OCI-LY3 (cell line): ENCODE results near the gene LUZP1.

Source experiments
- H2AFZ ChIP-seq: fragments of 200-600, 300-600 bp; shearing (Covaris generic); 2 replicates; pipeline ENCODE4 v1.6.0; 2014; ENCODE audit warnings: antibody characterized with exemption, low read depth, low read length
- H3K27ac ChIP-seq: fragments of 200-600, 300-600 bp; sonication (generic); 2 replicates; pipeline ENCODE4 v1.5.1; 2014; ENCODE audit warnings: mild to moderate bottlenecking, low read length, moderate library complexity, mixed read lengths
- H3K27me3 ChIP-seq: fragments of 200-600, 300-600 bp; sonication (generic); 2 replicates; pipeline ENCODE4 v1.6.1; 2014; ENCODE audit warnings: low read depth, low read length, mixed read lengths
- H3K36me3 ChIP-seq: fragments of 200-600, 300-600 bp; sonication (generic); replicated peaks from 2 replicates; pipeline ENCODE3; 2014; ENCODE audit warnings: low read depth, low read length, mixed read lengths
- H3K4me1 ChIP-seq: fragments of 300-600, 200-600 bp; sonication (generic); 2 replicates; pipeline ENCODE4 v1.6.1; 2014; ENCODE audit warnings: low read length, mixed read lengths
- H3K4me2 ChIP-seq: fragments of 200-600, 300-600 bp; sonication (generic); 2 replicates; pipeline ENCODE4 v1.6.1; 2014; ENCODE audit warnings: low read length, mixed read lengths
- H3K4me3 ChIP-seq: fragments of 300-600, 200-600 bp; sonication (generic); 2 replicates; pipeline ENCODE4 v1.5.1; 2014; ENCODE audit warnings: antibody characterized with exemption, mild to moderate bottlenecking, low read length, moderate library complexity
- H3K79me2 ChIP-seq: fragments of 300-600, 200-600 bp; shearing (Covaris generic); 2 replicates; pipeline ENCODE4 v1.6.1; 2014; ENCODE audit warnings: mild to moderate bottlenecking, low read length, mixed read lengths
- H3K9ac ChIP-seq: fragments of 300-600, 200-600 bp; shearing (Covaris generic); 2 replicates; pipeline ENCODE4 v1.6.0; 2014; ENCODE audit warnings: mild to moderate bottlenecking, low read length, moderate library complexity
- H3K9me3 ChIP-seq: fragments of 200-600, 300-600 bp; shearing (Covaris generic); 2 replicates; pipeline ENCODE4 v1.6.1; 2014; ENCODE audit warnings: low read length, mixed read lengths; ENCODE audit not compliant: insufficient read depth
- H4K20me1 ChIP-seq: fragments of 200-600, 300-600 bp; sonication (generic); 2 replicates; pipeline ENCODE4 v1.6.1; 2016; ENCODE audit warnings: low read length, mixed read lengths; ENCODE audit not compliant: insufficient read depth
- EZH2phosphoT487 ChIP-seq: fragments of 200-600 bp; shearing (Covaris generic); IDR thresholded peaks from 2 replicates; pipeline ENCODE4 v1.6.1; 2018; ENCODE audit warnings: antibody characterized with exemption, mixed run types, low read depth
- TF ChIP-seq, protein P1 (sequence below): fragments of 200-600, 300-600 bp; sonication (generic); IDR thresholded peaks from 2 replicates; pipeline ENCODE4 v1.5.1; 2014; ENCODE audit warnings: antibody characterized with exemption, low read length, low read depth

The LUZP1 gene

DNA sequence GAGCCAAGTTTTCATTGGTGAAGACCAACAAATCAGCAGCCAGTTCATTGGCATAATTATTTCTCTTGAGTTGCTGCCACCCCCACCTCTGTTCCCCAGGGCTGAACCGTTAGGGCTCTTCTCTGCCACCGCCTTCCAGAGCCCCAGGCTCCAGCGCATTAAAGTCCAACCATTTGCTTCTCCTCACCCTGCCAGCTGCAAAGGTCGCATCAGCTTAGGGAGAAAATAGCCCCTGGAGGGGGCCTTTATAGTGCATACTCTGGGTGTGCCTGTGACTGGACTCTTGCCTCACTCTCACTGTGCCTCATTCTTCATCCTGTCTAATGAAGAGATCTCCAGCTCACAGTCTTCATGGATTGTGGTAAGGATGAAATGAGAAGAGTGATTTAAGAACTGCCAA, 99.0 kb downstream of the LUZP1 start:
- H3K27ac ChIP-seq, result no peak overlapping the region
- H2AFZ ChIP-seq, result no peak overlapping the region
- H3K9me3 ChIP-seq, result no peaks in the 10 kb centered on the region
- H3K4me1 ChIP-seq, result no peaks in the 10 kb centered on the region
- no peaks in the 10 kb centered on the region for H4K20me1 ChIP-seq
- H3K36me3 ChIP-seq, result peaks cover 23% of the 10 kb centered on the region
- H3K79me2 ChIP-seq, result no peaks in the 10 kb centered on the region
- TF ChIP-seq, protein P1, sequence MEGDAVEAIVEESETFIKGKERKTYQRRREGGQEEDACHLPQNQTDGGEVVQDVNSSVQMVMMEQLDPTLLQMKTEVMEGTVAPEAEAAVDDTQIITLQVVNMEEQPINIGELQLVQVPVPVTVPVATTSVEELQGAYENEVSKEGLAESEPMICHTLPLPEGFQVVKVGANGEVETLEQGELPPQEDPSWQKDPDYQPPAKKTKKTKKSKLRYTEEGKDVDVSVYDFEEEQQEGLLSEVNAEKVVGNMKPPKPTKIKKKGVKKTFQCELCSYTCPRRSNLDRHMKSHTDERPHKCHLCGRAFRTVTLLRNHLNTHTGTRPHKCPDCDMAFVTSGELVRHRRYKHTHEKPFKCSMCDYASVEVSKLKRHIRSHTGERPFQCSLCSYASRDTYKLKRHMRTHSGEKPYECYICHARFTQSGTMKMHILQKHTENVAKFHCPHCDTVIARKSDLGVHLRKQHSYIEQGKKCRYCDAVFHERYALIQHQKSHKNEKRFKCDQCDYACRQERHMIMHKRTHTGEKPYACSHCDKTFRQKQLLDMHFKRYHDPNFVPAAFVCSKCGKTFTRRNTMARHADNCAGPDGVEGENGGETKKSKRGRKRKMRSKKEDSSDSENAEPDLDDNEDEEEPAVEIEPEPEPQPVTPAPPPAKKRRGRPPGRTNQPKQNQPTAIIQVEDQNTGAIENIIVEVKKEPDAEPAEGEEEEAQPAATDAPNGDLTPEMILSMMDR, result no peak
- no peak for TF ChIP-seq EZH2phosphoT487
- no peaks in the 10 kb centered on the region for H3K27me3 ChIP-seq
- H3K4me2 ChIP-seq, result no peak overlapping the region
- H3K9ac ChIP-seq, result no peak overlapping the region
- no peak overlapping the region for H3K4me3 ChIP-seq

- Histone ChIP-seq H3K27me3 (no peaks in the 10 kb centered on the region), H3K27ac (no peak overlapping the region), H4K20me1 (no peaks in the 10 kb centered on the region), H3K4me2 (no peak overlapping the region), H3K79me2 (no peaks in the 10 kb centered on the region), H3K9me3 (no peaks in the 10 kb centered on the region), H3K4me1 (no peaks in the 10 kb centered on the region), H3K4me3 (no peak overlapping the region), H2AFZ (no peak overlapping the region), H3K36me3 (peaks cover 23% of the 10 kb centered on the region), H3K9ac (no peak overlapping the region)
- TF ChIP-seq, protein P1, result no peak
- TF ChIP-seq EZH2phosphoT487, result no peak
These were observed 99.5 kb downstream of the LUZP1 start for GRCh38 chr1:23069149-23069548.

DNA sequence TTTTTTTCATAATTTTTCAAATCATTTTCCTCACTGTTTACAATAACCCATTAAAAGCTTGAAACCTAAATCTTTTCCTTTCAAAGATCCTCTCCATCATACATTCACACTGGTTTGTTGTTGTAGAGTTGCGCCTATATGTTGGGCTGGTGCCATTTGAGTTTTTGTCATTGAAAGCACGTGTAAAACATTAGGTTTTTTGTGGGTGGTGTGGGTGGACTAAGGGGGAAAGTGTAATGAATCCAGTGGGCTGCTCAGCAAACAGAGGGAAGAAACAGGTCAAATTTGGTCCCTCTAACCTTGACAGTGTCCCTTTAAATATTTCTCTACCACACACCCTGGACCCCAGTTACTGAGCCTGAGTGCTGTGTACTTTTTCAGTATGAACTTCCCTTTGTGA, 102.6 kb downstream of the LUZP1 start:
- Histone ChIP-seq H3K9me3 (no peaks in the 10 kb centered on the region), H3K4me3 (no peak overlapping the region), H3K4me2 (no peak overlapping the region), H3K27me3 (no peaks in the 10 kb centered on the region), H4K20me1 (no peaks in the 10 kb centered on the region), H3K9ac (no peak overlapping the region), H3K79me2 (no peaks in the 10 kb centered on the region), H2AFZ (no peak overlapping the region), H3K4me1 (no peaks in the 10 kb centered on the region), H3K36me3 (peaks cover 12% of the 10 kb centered on the region), H3K27ac (no peak overlapping the region)
- TF ChIP-seq, protein P1, result no peak
- TF ChIP-seq EZH2phosphoT487, result no peak

GRCh38 chr1:23065385-23065784, 103.3 kb downstream of the LUZP1 start:
- Histone ChIP-seq H3K36me3 (peaks cover 10% of the 10 kb centered on the region), H3K27ac (no peak overlapping the region), H3K9ac (no peak overlapping the region), H3K79me2 (no peaks in the 10 kb centered on the region), H3K4me3 (no peak overlapping the region), H4K20me1 (no peaks in the 10 kb centered on the region), H3K27me3 (no peaks in the 10 kb centered on the region), H2AFZ (no peak overlapping the region), H3K9me3 (no peaks in the 10 kb centered on the region), H3K4me1 (no peaks in the 10 kb centered on the region), H3K4me2 (no peak overlapping the region)
- TF ChIP-seq, protein P1, result no peak
- TF ChIP-seq EZH2phosphoT487, result no peak
